Panc1 (cell line): Measurements from ENCODE around the gene RPL27A. TPM values are rescaled to one million over a fixed set of nuclear protein-coding genes. Genes with fewer than 3 reads are reported as not detected.

Experiments
- ATAC-seq: fragments of 200-7000 bp; cut with Tn5 transposase; 2 replicates; pipeline ENCODE4 v1.9.1; 2020; ENCODE audit warnings: mild to moderate bottlenecking, moderate library complexity
- Bru-seq: library from RNA; stranded (reverse); fragments of 400-500 nt; gene quantifications from one replicate; lab custom pipeline; 2021; lab: Mats Ljungman, UMichigan
- BruChase-seq, 2 experiments: library from RNA; stranded (reverse); fragments of 400-500 nt; gene quantifications; one replicate each; lab custom pipeline; 2021; lab: Mats Ljungman, UMichigan
- BruUV-seq: library from RNA; stranded (reverse); fragments of 400-500 nt; replicated peaks from 2 replicates; lab custom pipeline; 2021; lab: Mats Ljungman, UMichigan
- CTCF ChIA-PET: fragments of 300-600 bp; sonication (Branson Sonifier 250); formaldehyde crosslinking; loops from one replicate; lab custom pipeline; 2022; ENCODE audit warnings: antibody characterized with exemption; lab: Charles Lee
- POLR2A ChIA-PET: fragments of 300-600 bp; sonication (Branson Sonifier 250); formaldehyde crosslinking; loops from one replicate; lab custom pipeline; 2022; ENCODE audit warnings: antibody characterized with exemption; lab: Charles Lee
- DNase-seq: peaks from one replicate; pipeline ENCODE4 v3.0.0-alpha.2; 2010; ENCODE audit warnings: low read depth, low spot score
- H3K27ac ChIP-seq: 2 replicates; pipeline ENCODE4 v1.5.1; 2011; ENCODE audit warnings: mild to moderate bottlenecking, low read length, inconsistent platforms
- H3K27me3 ChIP-seq: fragments of 200-500 bp; sonication (Bioruptor generic); 2 replicates; pipeline ENCODE4 v1.6.0; 2014; ENCODE audit warnings: low read length, inconsistent platforms; ENCODE audit not compliant: control insufficient read depth, insufficient read depth
- H3K36me3 ChIP-seq: fragments of 200-500 bp; sonication (Bioruptor generic); 2 replicates; pipeline ENCODE4 v1.5.1; 2014; ENCODE audit warnings: inconsistent platforms, mild to moderate bottlenecking, low read length, moderate library complexity; ENCODE audit not compliant: control insufficient read depth, insufficient read depth
- H3K4me1 ChIP-seq: 2 replicates; pipeline ENCODE4 v1.5.1; 2011; ENCODE audit warnings: inconsistent platforms, mild to moderate bottlenecking, low read length, moderate library complexity; ENCODE audit not compliant: control insufficient read depth, insufficient read depth
- H3K4me3 ChIP-seq, 2 experiments: 2 replicates each; pipeline ENCODE4 v1.5.1; 2011 to 2012; ENCODE audit warnings: low read depth in 2 of 2, low read length in 2 of 2, mild to moderate bottlenecking in 2 of 2, inconsistent platforms in 1 of 2, moderate library complexity in 1 of 2
- H3K9me3 ChIP-seq: fragments of 200-500 bp; sonication (Bioruptor generic); 2 replicates; pipeline ENCODE4 v1.5.1; 2014; ENCODE audit warnings: low read depth, mild to moderate bottlenecking, inconsistent platforms, low read length, moderate library complexity; ENCODE audit not compliant: control insufficient read depth, insufficient read depth
- POLR2AphosphoS5 ChIP-seq: IDR thresholded peaks from 2 replicates; pipeline ENCODE4 v1.6.1; 2012; ENCODE audit warnings: mild to moderate bottlenecking, low read depth, low read length, moderate library complexity
- SIN3A ChIP-seq: IDR thresholded peaks from 2 replicates; pipeline ENCODE4 v1.6.1; 2012; ENCODE audit warnings: low read depth, mild to moderate bottlenecking, low read length, moderate library complexity, borderline replicate concordance; ENCODE audit not compliant: insufficient read depth
- TCF7L2 ChIP-seq: IDR thresholded peaks from 2 replicates; pipeline ENCODE4 v1.6.1; 2011; ENCODE audit warnings: mild to moderate bottlenecking, low read depth, low read length, inconsistent platforms
- in situ Hi-C: cut with HindIII; loops from 2 replicates; pipeline ENCODE4 v1.10.0; 2016; ENCODE audit warnings: low sequenced_read_pairs, low pct_unique_long_range_greater_than_20kb
- intact Hi-C: fragments of 100-400 bp; cut with micrococcal nuclease; formaldehyde crosslinking; loops from one replicate; pipeline ENCODE4 v1.10.0; 2022; ENCODE audit not compliant: unreplicated experiment
- long read RNA-seq: library from polyadenylated mRNA; unstranded; transcript quantifications from one replicate; pipeline ENCODE4 v2.0.0, GENCODE V29; 2021; ENCODE audit not compliant: unreplicated experiment
- polyA plus RNA-seq: library from polyadenylated mRNA; unstranded; fragments of >200 nt; gene quantifications from one replicate; pipeline ENCODE4 v1.2.1, GENCODE V29; 2012; ENCODE audit warnings: missing spikeins; ENCODE audit not compliant: insufficient read length
- total RNA-seq: library from RNA; stranded (reverse); gene quantifications from one replicate; pipeline ENCODE4 v1.2.1, GENCODE V29; 2021; ENCODE audit not compliant: unreplicated experiment
- TF ChIP-seq, protein P1 (sequence below), 2 experiments: IDR thresholded peaks; 2 replicates each; pipeline ENCODE4 v1.6.1; 2011 to 2012; ENCODE audit warnings: low read depth in 2 of 2, control low read depth in 1 of 2, low read length in 1 of 2, mild to moderate bottlenecking in 1 of 2, moderate library complexity in 1 of 2; ENCODE audit not compliant: insufficient read depth in 1 of 2
- TF ChIP-seq, protein P2 (sequence below): fragments of 450-650 bp; IDR thresholded peaks from 2 replicates; pipeline ENCODE4 v1.5.1; 2017; ENCODE audit warnings: mild to moderate bottlenecking

Gene RPL27A
- total RNA-seq (1,115 TPM), Bru-seq, nascent RNA (percentile 99 among the genes with signal in this experiment), BruChase-seq, experiment 1, labeled RNA remaining after a 2-hour chase (percentile 98 among the genes with signal in this experiment), BruChase-seq, experiment 2, labeled RNA remaining after a 6-hour chase (percentile 99 among the genes with signal in this experiment)
- 3,180 TPM for polyA plus RNA-seq
- long read RNA-seq, full-length matches to known transcripts: 436 of 489 reads
- long read RNA-seq, partial matches to known transcripts: 42 of 489 reads
- long read RNA-seq, other reads (novel, unspliced or antisense): 11 of 489 reads

DNA sequence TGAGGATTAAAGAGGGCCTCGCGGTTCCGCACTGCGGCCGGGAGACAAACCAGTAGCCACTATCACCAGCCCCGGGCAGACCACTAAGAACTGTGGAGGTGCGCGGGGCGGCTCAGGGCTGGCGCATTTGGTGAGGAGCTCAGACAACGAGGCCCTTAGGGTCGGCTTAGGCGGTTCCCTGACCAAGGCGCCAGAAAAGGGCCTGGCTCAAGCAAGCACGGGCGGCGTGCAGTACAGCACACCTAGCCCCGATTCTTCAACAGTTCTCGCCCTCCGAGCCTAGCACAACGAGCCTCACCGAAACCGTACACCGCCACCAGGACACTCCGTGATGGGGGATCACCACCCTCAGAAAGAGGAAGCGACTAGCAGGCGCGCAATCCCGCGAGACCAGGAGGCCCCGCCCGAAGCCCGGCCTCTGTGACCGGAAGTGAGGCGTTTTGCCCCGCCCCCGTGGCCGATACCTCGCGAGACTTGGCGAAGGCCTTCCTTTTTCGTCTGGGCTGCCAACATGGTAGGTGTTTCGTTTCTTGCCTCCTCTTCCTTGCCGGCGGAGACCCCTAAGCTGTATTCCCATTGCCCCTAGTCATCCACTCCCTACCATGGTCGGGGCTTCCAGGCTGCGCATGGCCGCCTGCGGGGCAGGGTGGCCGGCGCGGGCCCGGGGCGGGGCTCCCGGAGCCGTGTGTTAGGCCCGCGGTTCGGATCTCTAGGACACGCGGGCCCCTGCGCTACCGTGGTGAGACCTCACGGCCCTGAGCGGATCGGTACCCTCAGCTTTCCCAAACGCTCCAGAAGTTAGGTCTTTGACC, at the start of gene RPL27A, which contains the start of gene TRIM66:
Gene RPL27A (plus strand): TSS at position 490 of the 812 bp plus-strand sequence. CDS start 22 bp downstream, at position 512.
Gene TRIM66 (minus strand): TSS at position 363 of the 812 bp plus-strand sequence. CDS start 10,391 bp downstream, outside the sequence.
- H3K27me3 ChIP-seq: no peaks in the 10 kb centered on the region
- peaks cover 36% of the 10 kb centered on the region for H3K4me1 ChIP-seq
- intact Hi-C loops (no loop called here), in situ Hi-C loops (no loop called here)
- BruUV-seq: no TSS peak
- TF ChIP-seq, protein P1, sequence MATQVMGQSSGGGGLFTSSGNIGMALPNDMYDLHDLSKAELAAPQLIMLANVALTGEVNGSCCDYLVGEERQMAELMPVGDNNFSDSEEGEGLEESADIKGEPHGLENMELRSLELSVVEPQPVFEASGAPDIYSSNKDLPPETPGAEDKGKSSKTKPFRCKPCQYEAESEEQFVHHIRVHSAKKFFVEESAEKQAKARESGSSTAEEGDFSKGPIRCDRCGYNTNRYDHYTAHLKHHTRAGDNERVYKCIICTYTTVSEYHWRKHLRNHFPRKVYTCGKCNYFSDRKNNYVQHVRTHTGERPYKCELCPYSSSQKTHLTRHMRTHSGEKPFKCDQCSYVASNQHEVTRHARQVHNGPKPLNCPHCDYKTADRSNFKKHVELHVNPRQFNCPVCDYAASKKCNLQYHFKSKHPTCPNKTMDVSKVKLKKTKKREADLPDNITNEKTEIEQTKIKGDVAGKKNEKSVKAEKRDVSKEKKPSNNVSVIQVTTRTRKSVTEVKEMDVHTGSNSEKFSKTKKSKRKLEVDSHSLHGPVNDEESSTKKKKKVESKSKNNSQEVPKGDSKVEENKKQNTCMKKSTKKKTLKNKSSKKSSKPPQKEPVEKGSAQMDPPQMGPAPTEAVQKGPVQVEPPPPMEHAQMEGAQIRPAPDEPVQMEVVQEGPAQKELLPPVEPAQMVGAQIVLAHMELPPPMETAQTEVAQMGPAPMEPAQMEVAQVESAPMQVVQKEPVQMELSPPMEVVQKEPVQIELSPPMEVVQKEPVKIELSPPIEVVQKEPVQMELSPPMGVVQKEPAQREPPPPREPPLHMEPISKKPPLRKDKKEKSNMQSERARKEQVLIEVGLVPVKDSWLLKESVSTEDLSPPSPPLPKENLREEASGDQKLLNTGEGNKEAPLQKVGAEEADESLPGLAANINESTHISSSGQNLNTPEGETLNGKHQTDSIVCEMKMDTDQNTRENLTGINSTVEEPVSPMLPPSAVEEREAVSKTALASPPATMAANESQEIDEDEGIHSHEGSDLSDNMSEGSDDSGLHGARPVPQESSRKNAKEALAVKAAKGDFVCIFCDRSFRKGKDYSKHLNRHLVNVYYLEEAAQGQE (IDR thresholded peaks at IDR 0.05; ENCODE audit: insufficient read depth in 1 of 2, low read depth in 2 of 2, low read length in 1 of 2): peak in 1 of 2 experiments; percentile 55; a peak in 1 of 4 replicates
- TF ChIP-seq POLR2AphosphoS5 (peak; percentile 100), SIN3A (peak; percentile 95), TCF7L2 (no peak; the same call in 1 of the 2 replicates)
- TF ChIP-seq, protein P2, sequence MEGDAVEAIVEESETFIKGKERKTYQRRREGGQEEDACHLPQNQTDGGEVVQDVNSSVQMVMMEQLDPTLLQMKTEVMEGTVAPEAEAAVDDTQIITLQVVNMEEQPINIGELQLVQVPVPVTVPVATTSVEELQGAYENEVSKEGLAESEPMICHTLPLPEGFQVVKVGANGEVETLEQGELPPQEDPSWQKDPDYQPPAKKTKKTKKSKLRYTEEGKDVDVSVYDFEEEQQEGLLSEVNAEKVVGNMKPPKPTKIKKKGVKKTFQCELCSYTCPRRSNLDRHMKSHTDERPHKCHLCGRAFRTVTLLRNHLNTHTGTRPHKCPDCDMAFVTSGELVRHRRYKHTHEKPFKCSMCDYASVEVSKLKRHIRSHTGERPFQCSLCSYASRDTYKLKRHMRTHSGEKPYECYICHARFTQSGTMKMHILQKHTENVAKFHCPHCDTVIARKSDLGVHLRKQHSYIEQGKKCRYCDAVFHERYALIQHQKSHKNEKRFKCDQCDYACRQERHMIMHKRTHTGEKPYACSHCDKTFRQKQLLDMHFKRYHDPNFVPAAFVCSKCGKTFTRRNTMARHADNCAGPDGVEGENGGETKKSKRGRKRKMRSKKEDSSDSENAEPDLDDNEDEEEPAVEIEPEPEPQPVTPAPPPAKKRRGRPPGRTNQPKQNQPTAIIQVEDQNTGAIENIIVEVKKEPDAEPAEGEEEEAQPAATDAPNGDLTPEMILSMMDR: no peak
- peak within 1 kb of the TSS; percentile 91 to 92 for H3K4me3 ChIP-seq
- POLR2A ChIA-PET: interaction anchor here (0.6 to 1.2 kb wide), 5 partner anchors 14 to 277 kb away, joined by 3 to 4 read pairs (median 3); no protein-coding TSS in a partner anchor
- peaks cover 33% of the 10 kb centered on the region for H3K36me3 ChIP-seq
- DNase-seq (peak; percentile 92), ATAC-seq (peak; percentile 95)
- no peaks in the 10 kb centered on the region for H3K9me3 ChIP-seq
- H3K27ac ChIP-seq: peak within 1 kb of the TSS; percentile 100
- CTCF ChIA-PET: no interaction called here

DNA sequence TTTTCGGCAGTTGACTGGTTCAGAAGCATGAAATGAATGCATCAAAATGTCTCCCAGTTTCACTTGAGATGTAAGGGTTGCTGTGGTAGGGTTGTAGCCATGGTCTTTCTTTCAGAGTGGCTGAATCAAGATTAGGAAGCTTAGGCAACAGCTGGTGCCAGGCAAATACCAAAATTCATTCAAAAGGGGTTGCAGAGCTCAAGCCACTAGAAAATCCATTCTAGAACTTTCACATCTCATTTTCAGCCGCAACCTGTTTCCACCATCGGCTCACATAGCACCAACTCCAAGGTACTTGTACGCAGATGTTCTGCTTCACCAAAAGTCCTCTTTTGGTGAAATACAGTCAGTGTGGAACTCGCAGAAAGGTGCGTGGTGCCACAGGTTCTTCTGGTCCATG, 48.1 kb upstream of the RPL27A start:
- TF ChIP-seq POLR2AphosphoS5: no peak
- TF ChIP-seq SIN3A: no peak
- TF ChIP-seq, protein P1 (IDR thresholded peaks at IDR 0.05; ENCODE audit: insufficient read depth in 1 of 2, low read depth in 2 of 2, low read length in 1 of 2): no peak
- TF ChIP-seq, protein P2: no peak
- no peak for TF ChIP-seq TCF7L2
- intact Hi-C loops: no loop called here
- ATAC-seq (no peak), DNase-seq (no peak)
- H3K4me3 ChIP-seq: no peak overlapping the region
- no peaks in the 10 kb centered on the region for H3K9me3 ChIP-seq
- POLR2A ChIA-PET: no interaction called here
- BruUV-seq: no TSS peak
- no peaks in the 10 kb centered on the region for H3K4me1 ChIP-seq
- in situ Hi-C loops: no loop called here
- CTCF ChIA-PET: no interaction called here
- no peak overlapping the region for H3K27ac ChIP-seq
- no peaks in the 10 kb centered on the region for H3K27me3 ChIP-seq
- H3K36me3 ChIP-seq: peaks cover 11% of the 10 kb centered on the region
